AG20443 (cell line): ENCODE data around the gene INAVA.
"Not testable (repeated sequence)": the region's sequence is repeated elsewhere in the genome, so short reads cannot be mapped to it uniquely, and the experiment has no call there.

Experiments
- DNase-seq: peaks from one replicate; pipeline ENCODE4 v3.0.0; 2012; ENCODE audit warnings: low spot score, mixed read lengths

INAVA gene

DNA sequence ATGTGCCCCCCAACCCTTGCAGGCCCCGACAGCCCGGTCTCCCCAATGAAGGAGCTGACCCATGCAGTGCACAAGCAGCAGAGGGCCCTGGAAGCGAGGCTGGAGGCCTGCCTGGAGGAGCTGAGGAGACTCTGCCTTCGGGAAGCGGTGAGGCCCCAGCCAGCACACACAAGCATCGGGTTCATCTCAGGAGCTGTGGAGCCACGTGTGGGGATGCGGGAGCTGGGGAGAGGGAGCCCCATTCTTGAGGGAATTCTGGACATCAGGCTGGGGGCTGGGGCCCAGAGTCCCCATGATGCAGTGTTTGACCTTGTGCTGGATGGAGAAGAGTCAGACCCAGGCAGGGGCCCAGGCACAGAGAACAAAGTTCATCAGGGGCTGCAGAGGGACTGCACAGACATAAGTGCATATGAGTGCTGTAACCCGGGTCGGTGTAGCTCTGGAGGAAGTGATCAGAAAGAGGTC lies 4.8 kb downstream of the INAVA start:
- no peak for DNase-seq

DNA sequence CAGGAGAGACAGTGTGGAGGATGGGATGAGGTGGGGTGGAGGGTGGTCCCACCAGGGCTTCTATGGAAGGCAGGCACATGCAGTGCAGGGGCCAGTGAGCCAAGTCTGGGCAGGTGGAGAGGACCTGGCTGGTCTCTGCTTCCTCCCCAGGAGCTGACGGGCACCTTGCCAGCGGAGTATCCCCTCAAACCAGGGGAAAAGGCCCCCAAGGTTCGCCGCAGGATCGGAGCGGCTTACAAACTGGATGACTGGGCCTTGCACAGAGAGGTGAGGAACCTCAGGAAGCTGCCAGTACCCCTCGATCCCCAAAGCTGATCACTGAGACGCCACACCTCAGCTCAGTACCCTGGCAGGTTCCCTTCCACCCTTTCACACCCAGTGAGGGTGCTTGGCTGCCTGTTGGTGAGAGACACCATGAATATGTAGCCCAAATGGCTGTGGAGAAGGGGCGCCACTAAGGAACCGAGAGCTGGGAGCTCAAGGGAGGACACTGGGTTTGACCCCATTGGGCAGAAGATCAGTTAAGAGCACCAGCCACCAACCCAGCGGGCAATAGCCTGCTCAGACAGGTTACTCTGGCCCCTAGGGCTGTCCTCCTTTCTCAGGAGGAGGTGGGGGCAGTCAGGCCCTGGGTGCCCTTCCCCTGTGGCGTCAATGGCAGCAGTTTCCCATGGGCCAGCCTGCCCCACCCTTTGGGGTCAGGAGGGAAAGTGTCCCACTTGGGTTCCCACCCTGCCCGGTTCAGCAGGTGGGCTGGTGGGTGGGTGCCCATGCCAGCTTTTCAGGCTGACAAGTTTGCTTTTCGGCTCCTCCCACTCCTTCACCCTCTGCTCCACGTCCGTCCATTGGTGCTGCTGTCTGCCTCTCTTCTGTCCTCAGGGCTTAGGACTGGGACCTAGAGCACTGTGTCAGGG lies 5.5 kb downstream of the INAVA start:
- no peak for DNase-seq

DNA sequence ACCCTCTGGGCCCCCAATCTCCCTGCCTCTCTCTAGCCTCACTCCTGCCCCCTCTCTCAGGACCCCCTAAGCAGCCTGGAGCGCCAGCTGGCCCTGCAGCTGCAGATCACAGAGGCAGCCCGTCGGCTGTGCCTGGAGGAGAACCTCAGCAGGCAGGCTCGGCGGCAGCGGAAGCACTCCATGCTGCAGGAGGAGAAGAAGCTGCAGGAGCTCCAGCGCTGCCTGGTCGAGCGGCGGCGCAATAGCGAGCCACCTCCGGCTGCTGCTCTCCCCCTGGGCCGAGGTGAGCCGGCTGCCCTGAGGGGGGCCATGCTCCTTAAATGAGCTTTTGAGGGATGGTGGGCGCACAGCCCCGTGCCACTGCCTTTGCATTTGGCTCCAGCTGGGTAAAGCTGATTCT lies 6.2 kb downstream of the INAVA start:
- no peak for DNase-seq

DNA sequence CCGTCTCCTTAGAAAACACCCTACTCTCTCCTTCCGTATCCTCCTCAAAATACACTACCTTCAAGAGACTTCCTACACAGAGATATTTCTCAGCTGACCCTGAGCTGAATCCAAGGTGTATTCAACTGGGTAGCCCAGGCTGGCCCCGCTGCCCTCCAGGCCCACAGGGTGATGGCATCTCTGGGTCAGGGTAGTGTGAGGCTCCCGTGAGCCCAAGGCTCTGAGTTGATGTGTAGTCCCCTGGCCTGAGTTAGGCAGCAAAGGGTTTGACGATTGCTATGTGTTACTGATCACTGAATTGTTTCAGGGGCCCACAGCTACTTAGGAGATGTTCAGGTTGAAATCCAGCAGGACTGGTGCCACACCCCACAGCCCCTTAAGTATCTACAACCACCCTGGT lies 6.7 kb downstream of the INAVA start:
- no peak for DNase-seq

DNA sequence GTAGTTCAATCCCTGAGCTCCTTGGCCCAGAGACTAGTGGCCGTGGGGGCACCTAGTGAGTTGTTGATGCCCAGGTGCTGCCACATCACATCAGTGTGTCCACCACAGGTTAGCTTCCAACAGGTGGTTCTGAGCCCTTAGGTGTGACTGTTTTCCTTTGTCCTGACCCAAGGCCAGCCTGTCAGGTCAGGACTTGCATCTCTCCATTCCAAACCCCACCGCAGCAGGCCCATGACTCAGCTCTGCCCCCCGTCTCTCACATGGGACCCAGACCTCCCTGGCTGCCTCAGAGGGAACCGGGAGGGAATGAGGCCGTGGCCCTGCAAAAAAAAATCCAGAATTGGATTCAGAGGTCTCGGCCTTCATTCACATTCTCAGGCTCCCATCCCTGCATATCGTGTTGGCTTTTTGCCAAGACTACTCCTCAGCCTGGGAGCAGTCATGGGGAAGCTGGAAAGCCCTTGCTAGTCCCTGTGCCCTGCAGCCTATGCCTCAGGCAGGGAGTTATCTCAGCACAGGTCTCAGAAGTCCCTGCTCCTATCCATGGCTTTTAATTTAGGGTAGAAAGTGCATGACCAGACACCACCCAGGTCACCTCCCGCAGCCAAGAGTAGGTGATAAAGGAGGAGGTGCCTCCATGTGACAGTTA lies 7.2 kb downstream of the INAVA start:
- DNase-seq: no peak

DNA sequence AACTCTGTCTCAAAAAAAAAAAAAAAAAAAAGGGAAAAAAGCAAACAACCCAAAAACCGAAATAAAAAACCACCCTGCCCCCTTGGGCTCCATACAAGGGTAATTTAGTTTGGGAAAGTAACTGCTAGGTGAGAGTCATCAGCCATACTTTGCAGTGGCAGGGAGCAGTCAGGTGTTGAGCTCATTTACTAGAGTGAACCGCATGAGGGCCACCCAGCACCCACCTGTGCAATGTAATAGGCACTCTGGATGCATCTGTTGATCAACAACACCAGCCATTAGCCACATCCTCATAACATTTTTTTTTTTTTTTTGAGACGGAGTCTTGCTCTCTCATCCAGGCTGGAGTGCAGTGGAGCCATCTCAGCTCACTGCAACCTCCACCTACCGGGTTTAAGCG lies 9.1 kb downstream of the INAVA start:
- no peak for DNase-seq

DNA sequence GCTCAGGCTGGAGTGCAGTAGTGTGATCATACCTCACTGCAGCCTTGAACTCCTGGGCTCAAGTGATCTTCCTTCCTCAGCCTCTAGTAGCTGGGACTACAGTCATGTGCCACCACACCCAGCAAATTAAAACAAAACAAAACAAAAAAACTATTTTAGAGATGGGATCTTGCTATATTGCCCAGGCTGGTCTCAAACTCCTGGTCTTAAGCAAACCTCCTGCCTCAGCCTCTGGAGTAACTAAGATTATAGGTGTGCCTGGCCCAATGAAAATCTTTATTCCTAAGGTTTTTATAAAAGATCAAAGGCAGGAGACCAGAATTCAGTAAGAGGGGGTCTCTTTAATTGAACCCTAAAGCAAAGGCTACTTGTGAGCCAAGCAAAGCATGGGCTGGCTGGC lies 10.1 kb downstream of the INAVA start:
- no peak for DNase-seq

DNA sequence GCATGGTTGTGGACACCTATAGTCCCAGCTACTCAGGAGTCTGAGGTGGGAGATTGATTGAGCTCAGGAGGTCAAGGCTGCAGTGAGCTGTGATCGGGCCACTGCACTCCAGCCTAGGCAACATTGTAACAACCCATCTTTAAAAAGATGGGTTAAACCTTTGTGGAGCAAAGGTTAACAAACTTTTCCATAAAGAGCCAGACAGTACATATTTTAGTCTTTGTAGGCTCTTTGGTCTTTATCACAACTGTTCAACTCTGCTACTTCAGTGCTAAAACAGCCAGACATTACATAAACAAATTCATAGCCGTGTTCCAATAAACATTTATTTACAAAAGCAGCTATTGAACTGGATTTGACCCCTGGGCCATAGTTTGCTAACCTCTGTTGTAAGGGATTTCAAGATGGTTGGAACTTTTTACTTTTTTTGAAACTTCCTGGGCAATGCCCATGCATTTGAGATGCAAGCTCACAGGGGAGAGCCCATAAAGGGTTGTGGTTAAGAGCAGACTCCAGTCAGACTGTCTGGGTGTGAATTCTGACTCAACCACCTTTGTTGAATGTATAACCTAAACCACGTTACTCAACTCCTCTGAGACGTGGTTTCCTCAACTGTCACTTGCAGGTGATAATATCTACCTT lies 10.8 kb downstream of the INAVA start:
- no peak for DNase-seq

DNA sequence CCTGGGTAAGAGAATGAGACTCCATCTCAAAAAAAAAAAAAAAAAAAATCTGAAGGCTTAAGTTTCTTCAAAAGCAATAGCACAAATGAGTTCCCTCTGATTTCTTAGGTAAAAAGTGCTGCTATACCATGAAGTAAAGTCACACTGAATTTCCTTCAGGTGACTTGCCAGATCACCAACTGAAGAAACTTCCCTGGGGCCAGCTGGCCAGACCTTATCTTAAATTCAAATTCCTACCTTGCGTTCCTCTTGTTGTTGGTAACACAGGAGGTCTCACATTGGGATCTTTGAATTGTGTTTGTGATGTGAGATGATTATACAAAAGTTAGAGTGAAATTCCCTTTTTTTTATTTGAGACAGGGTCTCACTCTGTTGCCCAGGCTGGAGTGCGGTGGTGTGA lies 11.8 kb downstream of the INAVA start:
- DNase-seq: no peak

DNA sequence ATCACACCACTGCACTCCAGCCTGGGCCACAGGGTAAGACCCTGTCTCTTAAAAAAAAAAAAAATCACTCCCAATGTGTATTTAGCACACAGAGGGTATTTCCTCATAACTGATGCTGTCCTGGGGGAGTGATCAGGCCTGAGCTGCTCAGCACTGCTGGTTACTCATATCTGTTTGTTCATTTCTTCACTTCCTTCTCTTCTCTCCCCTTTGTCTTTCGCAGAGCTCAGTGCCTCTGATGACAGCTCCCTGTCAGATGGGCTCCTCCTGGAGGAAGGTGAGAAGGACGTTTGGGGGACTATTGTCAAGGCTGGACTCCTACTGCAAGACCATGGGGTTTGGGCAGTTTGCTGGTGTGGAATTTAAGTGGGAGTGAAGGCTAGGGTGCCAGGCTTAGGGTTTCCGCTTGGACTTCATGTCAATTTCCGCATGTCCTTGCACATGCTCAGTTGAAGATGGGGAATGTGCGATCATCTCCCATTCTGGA lies 13.0 kb downstream of the INAVA start:
- DNase-seq: no peak

DNA sequence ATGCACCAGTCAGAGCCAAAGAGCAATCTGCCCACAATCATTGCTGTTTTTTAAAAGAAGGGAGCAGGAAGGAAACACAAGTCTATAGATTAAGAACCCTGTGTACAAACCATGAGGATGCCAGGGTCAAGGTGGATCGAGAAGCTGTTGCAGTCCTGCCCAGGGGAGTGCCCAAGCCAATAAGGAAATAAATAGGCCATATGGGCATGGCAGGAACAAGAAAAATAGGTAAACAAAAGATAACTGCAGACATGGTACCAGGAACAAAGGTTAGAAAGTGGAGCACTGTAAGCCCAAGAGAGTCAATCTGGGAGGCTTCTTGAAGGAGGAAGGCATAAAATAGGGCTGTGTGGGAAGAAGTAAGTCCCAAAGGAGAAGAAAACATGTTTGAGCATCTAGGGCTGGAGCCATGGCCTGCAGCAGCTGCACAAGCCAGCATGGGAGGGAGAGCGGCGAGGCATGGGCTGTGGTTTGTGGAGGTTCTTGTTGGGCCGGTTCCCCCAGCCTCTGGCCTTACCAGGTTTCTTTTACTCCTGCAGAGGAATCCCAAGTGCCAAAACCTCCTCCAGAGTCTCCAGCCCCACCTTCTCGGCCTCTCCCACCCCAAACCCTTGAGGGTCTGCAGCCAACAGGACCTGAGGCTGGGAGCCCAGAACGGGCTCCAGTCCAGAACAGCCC lies 13.6 kb downstream of the INAVA start:
- DNase-seq: no peak

DNA sequence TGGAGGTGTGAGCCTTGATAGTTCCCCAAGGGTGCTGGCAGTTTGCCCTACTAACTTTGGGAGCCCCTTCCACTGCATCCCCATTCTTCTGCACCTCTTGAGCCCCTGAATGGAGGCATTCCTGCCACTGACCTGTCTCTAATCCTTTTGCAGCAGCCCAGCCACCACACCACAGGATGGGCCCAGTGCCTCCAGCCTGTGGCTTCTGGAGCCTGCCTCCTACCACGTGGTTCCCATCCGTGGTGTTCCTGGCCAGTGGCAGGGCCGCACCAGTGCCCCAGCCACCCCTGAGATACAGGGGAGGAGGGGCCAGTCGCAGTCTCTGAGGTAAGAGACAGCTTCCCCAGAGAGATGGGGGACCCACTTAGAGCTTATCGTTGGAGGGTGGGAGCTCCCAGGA lies 14.4 kb downstream of the INAVA start:
- DNase-seq: no peak

DNA sequence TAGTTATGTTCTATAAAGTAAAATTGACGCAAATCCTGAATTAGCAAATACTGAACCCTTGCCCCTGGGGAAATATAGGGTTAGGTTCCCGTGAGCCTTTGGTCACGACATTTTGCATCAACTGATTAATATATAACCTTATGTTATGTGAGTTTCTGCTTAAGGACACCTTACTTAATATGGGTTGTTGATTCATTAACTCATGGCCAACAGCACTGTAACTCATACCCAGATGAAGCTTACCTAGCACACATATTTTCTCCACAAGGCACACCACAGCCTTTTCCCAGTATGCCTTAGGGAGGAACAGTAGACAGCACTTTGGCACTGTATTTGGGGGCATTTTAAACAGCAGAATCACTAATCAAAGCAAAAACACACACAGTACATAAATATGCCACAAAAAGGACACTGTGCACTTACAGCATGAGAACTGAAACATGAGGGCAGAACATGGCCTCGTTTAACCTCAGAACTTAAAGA lies 15.1 kb downstream of the INAVA start:
- DNase-seq: no peak

DNA sequence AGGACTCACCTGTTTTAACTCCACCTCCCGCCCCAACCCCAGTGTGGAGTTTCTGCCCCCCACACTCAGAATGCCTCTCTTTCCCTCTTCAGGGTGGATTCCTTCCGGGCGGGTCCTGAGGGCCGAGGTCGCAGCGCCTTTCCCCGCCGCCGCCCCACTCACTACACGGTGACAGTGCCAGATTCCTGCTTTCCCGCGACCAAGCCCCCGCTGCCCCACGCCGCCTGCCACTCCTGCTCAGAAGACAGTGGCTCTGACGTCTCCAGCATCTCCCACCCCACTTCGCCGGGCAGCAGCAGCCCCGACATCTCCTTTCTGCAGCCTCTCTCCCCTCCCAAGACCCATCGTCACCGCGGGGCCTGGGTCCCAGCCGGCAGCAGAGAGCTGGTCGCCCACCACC lies 16.7 kb downstream of the INAVA start:
- no peak for DNase-seq

DNA sequence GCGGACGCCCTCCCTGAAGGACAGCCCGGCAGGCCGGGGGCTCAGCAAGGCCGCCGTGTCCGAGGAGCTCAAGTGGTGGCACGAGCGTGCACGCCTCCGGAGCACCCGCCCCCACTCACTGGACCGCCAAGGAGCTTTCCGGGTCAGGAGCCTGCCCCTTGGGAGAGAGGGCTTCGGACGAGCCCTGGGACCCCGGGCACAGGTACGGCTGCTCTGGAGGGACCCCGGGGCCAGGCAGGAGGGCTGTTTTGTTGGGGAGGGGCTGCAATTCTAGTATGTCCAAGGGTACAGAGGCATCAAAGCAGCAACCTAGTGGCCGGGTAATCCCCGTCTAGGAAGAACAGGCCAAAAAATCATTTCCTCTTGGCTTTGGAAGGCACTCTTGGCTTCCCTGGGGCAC lies 17.2 kb downstream of the INAVA start:
- DNase-seq: not testable (repeated sequence)

DNA sequence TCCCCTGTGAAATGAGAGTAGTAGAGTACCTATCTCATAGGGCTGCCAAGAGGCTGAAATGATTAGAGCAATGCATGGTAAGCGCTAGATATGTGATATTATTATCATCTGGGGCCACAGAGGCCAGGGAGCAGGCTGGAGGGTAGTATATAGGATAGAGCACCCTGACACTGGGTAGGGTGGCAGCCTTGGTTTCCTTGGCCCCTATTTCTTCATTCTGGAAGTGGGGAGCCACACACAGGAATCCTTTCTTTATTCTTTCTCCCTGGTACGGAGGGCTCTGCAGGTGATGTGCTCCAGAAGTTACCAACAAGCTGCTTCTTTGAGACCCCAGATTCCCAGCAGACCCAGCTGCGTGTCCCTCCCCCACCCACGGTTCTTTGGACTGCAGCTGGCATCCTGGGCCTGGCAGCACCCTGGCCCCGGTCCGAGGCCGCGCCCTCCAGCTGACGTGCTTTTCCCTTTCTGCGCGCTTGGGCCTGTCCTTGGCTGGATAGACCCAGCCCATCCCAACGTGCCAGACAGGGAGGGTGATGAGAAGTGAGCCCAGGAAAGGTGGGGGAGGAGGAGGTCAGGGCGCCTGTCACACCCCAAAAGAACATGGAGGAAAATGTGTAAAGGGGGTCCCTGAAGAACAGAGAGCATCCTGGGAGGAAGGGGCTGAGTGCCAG lies 18.2 kb downstream of the INAVA start:
- no peak for DNase-seq

DNA sequence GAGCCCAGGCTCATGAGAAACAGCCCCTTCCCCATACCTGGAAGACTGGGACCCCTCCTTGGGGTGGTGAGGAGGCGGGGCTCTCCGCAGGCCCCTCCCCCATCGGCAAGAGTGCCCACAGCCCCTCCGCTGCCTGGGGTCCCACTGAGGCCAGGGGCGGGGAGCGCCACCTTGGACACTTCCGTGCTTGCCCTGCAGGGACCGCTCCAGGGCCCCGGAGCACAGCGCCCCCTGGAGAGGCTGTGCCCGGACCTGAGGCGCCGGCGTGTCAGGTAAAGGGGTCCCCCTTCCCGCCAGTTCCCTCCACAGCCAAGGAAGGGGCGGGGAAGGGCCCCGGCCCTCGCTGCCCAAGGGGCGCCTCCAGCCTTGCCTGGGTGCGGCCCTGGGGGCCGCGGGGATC lies 21.5 kb downstream of the INAVA start:
- DNase-seq: no peak

DNA sequence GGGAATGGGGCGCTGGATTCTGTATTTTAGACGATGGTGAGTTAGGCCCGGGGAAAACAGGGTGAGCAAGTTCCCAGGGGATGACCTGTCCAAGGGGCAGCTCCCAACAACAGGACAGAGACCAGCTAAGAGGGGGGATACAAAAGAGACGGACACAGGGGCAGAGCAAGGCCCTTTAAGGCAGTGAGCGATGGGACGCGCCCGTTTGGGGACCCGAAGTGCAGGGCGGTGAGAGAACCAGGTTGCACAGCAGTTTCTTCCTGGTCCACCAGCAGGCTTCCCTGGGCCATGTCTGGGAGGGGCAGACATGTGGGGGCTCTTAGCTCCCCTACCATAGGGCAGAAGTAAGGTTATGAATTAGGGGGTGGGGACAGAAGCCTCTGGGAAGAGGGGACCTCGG lies 22.0 kb downstream of the INAVA start:
- DNase-seq: no peak

DNA sequence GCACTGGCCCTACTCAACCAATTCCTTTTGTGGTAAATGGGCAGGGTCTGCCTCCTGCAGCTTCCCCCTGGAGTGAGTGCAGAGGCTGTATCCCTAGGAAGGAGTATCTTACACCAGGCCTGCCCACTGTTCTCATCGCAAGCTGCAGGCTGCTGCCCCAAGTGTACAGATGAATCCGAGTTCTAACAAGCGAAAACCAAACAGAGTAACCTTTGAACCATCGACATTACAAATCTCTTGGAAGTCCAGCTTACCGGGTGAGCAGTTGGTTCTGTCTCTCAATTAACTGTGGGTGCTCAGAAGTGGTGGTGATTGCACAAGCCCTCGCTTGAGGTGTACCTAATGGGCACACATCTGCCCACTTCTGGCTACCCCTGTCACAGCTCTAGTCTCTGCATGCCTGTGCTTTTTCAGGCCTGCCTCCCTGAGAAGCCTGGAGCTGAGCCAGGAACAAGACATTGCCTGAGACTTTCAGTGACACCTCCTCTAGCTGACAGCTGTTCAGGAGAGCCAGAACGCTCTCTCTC lies 22.7 kb downstream of the INAVA start:
- DNase-seq: no peak

DNA sequence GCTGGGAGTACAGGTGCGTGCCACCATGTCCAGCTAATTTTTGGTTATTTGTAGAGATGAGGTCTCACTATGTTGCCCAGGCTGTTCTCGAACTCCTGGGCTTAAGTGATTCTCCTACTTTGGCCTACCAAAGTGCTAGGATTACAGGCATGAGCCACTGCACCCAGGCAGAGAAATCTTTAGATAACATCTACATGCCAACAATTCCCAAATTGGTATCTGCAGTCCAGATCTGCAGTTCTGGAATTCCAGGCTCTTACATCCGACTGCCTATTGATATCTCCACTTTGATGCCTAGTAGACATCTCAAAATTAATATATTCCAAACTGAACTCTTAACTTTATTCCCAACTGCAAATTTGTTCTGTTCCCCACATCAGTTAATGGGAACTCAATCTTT lies 23.3 kb downstream of the INAVA start:
- no peak for DNase-seq

DNA sequence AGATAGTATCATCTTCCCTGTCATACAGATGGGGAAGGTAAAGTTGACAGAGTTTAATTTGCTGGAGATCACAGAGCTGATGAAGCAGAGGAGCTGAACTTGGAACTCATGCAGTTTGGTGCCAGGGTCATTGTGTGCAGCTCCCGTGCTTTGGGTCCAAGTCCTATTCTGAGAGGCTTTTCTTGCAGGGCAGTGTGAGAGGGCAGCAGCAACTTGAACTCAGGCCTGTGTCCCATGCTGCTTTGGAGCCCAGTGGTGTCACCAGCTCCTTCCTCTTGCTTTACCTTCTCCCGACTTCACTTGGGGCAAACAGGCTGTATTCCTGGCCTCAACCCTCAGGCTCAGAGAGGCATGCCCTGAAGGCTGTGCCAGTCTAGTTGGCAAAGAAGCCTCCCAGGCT lies 24.7 kb downstream of the INAVA start:
- DNase-seq: peak; percentile 2
